Activated CD4-positive, alpha-beta T cell treated with anti-CD3 and anti-CD28 coated beads, Interleukin-2, amount 50 U/mL, for 4 hours (primary cell): ENCODE results near the gene FSTL5.
"Not testable (repeated sequence)": the region's sequence is repeated elsewhere in the genome, so short reads cannot be mapped to it uniquely, and the experiment has no call there.

Experiments
- DNase-seq, 2 experiments: peaks; one replicate each; pipeline ENCODE4 v3.0.0-alpha.2; 2020

The FSTL5 gene

DNA sequence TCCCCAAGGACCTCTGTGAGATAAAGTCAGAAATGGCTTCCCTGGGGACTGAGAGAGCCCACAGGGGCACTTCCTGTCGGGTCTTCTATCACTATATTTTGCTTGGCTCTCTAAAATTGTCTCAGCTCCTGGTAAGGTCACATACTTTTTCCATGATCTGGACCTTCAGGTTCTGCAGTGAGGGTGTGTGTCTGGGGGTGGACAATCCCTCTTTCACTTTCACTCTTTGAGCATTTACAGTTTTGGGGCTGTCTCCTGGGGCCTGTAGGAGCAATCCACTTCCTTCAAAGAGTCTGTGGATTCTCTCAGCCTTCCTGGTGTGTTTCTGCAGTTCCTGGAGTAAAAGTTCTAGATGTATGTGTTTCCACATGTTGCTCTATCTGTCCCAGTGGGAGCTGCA lies 335.7 kb downstream of the FSTL5 start:
- no peak for DNase-seq

GRCh38 chr4:161827013-161827412 lies 336.8 kb downstream of the FSTL5 start:
- no peak for DNase-seq

DNA sequence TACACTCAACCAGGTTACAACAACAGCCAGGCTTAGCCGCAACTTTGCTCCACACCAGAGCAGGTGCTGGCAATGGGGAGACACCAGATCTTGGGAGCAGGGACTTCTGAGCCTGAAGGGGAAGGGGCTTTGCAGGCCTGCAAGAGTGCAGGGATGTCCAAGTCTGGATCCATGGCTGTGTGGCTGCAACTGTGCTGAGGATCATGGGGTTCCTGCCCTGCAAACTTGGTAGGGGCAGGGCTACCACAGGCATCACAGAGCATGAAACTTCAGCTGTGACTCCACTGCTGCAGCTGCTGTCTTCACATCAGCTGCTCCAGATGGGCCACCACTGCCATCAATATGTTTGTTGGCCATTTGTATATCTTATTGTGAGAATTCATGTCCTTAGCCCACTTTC lies 340.4 kb downstream of the FSTL5 start:
- no peak for DNase-seq

DNA sequence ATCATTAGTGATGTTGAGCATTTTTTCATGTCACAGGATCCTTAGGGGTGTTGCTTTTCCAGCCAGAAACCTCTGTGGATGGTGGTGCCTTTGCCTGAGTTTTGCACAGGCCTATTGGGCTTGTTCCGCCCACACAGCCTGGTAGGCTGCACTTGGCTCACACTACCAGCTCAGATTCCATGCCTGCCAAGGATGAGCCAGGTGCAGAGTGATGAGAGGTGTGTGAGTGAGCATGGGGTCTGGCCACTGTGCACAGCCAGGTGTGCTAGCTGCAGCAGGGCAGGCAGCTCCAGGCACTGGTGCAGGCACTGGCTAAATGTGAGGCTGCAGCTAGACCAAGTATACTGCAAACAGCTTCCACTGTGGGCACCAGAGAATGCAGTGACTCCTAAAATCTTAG lies 341.6 kb downstream of the FSTL5 start:
- DNase-seq: no peak

- DNase-seq: no peak
These were observed 345.9 kb downstream of the FSTL5 start for GRCh38 chr4:161817914-161818313.

- no peak for DNase-seq
These were observed 346.8 kb downstream of the FSTL5 start for GRCh38 chr4:161816958-161817357.

DNA sequence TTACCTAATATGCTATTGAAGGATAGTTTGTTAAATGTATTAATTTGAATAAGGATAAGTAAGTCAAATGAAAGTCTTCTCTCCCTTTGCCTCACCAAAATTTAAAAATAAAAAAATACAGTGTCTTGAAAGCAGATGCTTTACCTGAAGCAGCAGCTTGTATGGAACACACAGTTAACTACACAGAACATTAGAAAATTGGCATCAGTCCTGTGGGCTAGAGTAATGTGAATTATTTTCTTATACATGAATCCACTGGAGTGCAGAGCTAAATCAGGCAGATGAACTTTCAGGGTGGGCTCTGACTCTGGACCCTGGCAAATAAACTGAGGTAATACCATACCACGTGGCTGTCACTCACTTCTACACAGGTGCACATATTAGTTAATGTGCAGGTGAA lies 348.0 kb downstream of the FSTL5 start:
- DNase-seq: no peak

DNA sequence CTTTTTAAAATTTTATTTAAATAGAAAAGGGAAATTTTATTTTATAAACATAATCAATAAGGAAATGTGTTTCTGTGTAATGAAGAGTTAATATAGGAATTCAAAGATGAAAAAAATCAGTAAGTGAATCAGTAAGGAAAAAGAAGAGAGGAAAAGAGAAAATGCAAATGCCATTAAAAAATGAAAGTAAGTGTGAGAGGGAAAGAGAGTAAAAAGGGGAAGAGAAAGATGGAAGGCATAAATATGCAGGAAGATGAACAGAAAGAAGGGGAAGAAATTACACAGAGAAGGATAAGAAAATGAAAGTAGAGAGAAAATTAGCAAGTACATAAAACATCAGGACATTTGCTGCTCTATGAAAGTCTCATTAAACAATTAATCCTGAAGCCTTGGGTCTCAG lies 349.9 kb downstream of the FSTL5 start:
- no peak for DNase-seq

GRCh38 chr4:161813389-161813788 lies 350.4 kb downstream of the FSTL5 start:
- DNase-seq: no peak

DNA sequence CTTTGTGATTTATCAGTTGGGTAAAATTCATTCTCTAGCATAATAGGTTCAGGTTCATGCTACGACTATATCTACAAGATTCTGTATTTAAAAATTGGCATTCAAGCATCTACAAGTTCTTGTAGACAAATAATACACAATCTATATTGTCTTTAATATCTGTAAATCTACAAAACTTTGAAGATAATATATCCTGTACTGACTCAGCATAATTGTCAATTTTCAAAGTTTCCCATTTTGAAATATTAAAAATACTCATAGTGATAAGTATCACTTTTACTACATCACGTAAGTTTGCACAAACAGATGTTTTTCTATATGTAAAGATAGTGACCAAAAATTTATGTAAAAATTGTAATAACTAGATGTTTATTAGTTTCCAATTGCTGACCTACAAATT lies 360.6 kb downstream of the FSTL5 start:
- DNase-seq: no peak

DNA sequence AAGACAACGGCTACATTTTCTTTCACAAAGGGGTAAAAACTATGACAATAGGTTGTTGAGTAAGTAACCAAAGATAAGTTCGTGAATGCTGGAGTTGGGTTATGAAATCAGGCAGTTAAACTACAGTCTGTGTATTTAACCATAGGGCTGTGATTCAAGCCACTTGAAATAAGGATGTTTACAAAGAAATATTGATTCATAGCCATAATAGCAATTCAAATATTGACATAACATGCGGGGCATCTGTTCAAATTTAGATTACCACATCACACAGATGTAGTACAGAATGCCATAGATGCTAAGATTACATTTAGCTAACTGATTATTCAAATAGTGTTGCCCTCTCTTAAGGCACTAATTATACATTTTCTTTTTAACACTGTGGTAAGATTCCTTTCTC lies 364.1 kb downstream of the FSTL5 start:
- no peak for DNase-seq

DNA sequence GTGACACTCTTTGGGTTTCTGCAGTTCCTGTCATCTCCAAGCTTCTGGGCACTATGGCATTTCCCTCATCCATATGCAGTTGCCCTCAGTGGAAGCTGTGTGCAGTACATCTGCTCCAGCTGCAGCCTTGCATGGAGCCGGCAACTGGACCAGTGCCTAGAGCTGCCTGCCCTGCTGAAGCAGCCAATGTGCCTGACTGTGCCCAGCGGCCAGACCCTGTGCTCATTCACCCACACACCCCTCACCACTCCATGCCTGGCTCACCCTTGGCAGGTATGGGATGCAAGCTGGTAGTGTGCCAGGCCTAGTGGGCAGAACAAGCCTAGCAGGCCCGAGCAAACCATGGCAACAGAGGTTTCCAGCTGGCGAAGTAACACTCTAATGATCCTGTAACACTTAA lies 370.8 kb downstream of the FSTL5 start:
- DNase-seq: no peak

DNA sequence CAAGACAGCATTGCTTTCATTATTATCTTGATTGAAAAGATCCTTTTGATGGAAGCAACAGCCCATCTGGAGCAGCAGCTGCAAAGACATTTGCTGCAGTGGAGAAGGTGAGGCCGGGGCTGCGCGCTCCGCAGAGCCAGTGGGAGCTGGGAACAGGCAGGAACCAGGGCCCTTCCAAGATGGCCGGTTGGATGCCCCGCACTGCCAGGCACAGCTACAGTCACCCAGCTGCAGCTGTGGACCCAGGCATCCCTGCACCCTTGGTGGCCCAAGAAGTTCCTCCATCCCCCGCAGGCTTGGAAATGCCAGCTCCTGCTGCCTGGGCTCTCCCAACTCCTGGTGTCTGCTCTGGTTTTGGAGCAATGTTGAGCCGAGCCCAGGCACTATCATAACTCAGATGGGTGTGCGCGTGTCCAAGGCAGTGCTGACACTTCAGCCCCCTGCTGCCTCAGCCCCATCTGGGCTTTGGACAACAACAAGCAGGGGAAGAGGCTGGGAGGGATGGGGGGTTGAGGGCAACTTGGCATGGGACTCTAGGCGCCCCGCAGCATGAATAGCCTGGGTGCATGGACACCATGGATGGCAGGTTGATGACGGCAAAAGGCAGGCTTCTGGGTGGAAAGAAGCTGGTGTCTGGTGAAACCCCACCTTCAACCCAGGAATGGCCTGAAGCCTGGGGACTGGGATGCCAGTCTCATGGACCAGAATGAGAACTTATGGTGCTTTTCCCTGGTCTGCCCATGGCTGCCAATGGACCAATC lies 371.8 kb downstream of the FSTL5 start:
- DNase-seq: no peak

DNA sequence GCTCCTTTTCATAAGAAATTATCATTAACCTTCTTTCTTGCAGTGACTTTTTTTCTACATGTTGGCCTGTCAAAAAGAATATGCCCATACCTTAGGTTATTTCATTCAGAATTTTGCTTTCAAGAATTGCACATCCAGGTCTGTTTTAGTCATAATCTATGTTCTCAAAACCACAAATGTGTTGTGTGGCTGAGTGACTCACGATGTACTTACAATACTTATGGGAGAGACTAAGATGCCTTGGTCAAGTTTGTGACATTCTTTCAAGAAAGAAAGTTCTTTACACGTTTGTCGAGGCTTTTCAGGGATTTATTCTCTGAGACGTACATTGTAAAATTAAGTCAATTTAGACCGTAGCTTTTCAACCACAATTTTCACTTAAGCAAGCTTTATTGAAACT lies 396.7 kb downstream of the FSTL5 start:
- no peak for DNase-seq

GRCh38 chr4:161762796-161763195 lies 401.0 kb downstream of the FSTL5 start:
- DNase-seq: no peak

GRCh38 chr4:161760008-161760407 lies 403.8 kb downstream of the FSTL5 start:
- DNase-seq: no peak

DNA sequence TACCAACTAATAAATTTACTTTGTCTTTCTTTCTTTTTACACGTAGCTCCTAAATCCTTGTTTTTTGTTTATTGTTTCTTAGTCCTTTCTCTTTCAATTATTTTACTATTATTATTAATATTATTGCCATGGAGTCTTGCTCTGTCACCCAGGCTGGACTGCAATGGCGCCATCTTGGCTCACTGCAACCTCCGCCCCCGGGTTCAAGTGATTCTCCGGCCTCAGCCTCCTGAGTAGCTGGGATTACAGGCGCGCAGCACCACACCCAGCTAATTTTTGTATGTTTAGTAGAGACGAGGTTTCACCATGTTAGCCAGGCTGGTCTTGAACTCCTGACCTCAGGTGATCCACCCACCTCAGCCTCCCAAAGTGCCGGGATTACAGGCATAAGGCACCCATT lies 405.4 kb downstream of the FSTL5 start:
- not testable (repeated sequence) for DNase-seq

- no peak for DNase-seq
These were observed 434.9 kb downstream of the FSTL5 start for GRCh38 chr4:161728929-161729328.

GRCh38 chr4:161721947-161722346 lies 441.9 kb downstream of the FSTL5 start:
- no peak for DNase-seq

GRCh38 chr4:161717084-161717483 lies 446.7 kb downstream of the FSTL5 start:
- DNase-seq: no peak

DNA sequence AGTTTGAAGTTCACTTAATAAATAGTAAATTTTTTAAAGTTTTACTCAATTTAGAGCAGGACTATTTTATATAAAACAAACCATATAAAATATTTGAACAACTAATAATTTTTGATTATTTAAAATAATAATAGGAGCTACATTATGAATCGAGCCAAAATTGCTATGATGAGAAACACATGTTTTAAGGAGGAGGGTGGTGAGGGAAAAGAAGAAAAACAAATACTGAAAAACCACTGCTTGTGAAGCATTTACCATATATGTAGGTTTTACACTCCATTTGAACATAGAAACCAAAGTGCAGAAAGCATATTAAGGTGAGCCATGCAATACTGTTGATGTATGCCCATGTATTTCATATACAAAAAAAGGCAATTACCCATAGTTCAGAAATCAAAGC lies 448.9 kb downstream of the FSTL5 start:
- DNase-seq: no peak

GRCh38 chr4:161714022-161714751 lies 449.6 kb downstream of the FSTL5 start:
- DNase-seq: no peak

- DNase-seq: no peak
These were observed 459.1 kb downstream of the FSTL5 start for GRCh38 chr4:161704653-161705052.

DNA sequence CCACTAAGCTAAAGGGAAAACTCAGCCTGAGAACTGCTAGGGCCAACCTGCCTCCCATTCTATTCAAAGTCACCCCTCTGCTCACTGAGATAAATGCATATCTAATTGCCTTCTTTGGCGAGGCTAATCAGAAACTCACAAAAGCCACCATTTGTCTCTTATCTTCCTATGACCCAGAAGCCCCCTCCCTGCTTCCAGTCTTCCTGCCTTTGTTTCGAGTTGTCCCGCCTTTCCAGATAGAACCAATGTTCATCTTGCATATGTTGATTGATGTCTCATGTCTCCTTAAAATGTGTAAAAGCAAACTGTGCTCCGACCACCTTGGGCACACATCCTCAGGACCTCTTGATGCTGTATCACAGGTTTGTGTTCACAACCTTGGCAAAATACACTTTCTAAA lies 459.8 kb downstream of the FSTL5 start:
- DNase-seq: no peak

DNA sequence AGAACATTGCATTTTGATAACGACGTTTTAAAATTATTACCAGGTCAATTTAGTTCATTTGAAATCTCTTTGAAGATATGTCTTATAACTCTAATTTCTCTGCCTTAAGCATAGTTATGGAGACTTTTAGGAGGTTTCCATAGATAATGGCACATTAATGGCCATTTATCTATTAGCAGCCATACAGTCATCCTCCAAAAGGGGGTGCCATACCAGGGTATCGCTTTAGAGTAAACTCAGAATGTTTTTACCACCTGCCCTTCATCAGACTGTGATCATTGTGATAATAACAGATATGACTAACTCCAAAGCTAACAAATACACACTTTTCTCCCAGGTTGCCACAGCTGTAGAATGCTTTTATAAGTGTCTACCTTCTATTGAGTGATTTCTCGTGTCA lies 461.5 kb downstream of the FSTL5 start:
- no peak for DNase-seq
